CD8-positive, alpha-beta memory T cell (primary cell): Measurements from ENCODE around the gene FERMT3. TPM values are rescaled to one million over a fixed set of nuclear protein-coding genes. Genes with fewer than 3 reads are reported as not detected.
A peak's percentile ranks its signal among the peaks of the same experiment; 100 is the strongest.
"Not testable (repeated sequence)": the region's sequence is repeated elsewhere in the genome, so short reads cannot be mapped to it uniquely, and the experiment has no call there.

ENCODE experiments used
- CTCF ChIA-PET: fragments of 350-600 bp; sonication (Branson Sonifier 250); formaldehyde crosslinking; loops from one replicate; lab custom pipeline; 2021; ENCODE audit warnings: antibody characterized with exemption; lab: Charles Lee
- POLR2A ChIA-PET: fragments of 350-600 bp; sonication (Branson Sonifier 250); formaldehyde crosslinking; loops from one replicate; lab custom pipeline; 2021; ENCODE audit warnings: antibody characterized with exemption; lab: Charles Lee
- DNase-seq, 5 donors: peaks; one replicate each; pipeline versions ENCODE4 v3.0.0 to v3.0.0-alpha.2; 2020 to 2022; ENCODE audit warnings: mixed read lengths in 1 of 5
- H3K27ac ChIP-seq: one replicate; pipeline ENCODE4 v1.7.0; 2013; ENCODE audit warnings: low read depth, mild to moderate bottlenecking, low read length, moderate library complexity
- H3K27me3 ChIP-seq: 2 replicates; pipeline ENCODE4 v1.7.0; 2013; ENCODE audit warnings: low read length, mild to moderate bottlenecking; ENCODE audit not compliant: insufficient read depth, poor library complexity, severe bottlenecking
- H3K36me3 ChIP-seq: 2 replicates; pipeline ENCODE4 v1.7.0; 2013; ENCODE audit warnings: mild to moderate bottlenecking, low read length, moderate library complexity; ENCODE audit not compliant: insufficient read depth
- H3K4me1 ChIP-seq: 2 replicates; pipeline ENCODE4 v1.7.0; 2013; ENCODE audit warnings: mild to moderate bottlenecking, low read length, moderate library complexity; ENCODE audit not compliant: insufficient read depth
- H3K4me3 ChIP-seq: 2 replicates; pipeline ENCODE4 v1.7.0; 2013; ENCODE audit warnings: mild to moderate bottlenecking, low read length
- H3K9me3 ChIP-seq: 2 replicates; pipeline ENCODE4 v1.7.0; 2013; ENCODE audit warnings: mild to moderate bottlenecking, low read length
- H3K27ac Mint-ChIP-seq, 8 donors: one replicate each; pipeline ENCODE4 v1.8.0; 2020 to 2021; ENCODE audit warnings: mixed read lengths in 8 of 8, mild to moderate bottlenecking in 6 of 8, inconsistent platforms in 3 of 8, moderate library complexity in 3 of 8
- H3K27me3 Mint-ChIP-seq, 2 donors: one replicate each; pipeline ENCODE4 v1.8.0; 2020 to 2021; ENCODE audit warnings: mixed read lengths in 2 of 2, mild to moderate bottlenecking in 1 of 2, moderate library complexity in 1 of 2
- H3K36me3 Mint-ChIP-seq, 3 donors: one replicate each; pipeline ENCODE4 v1.8.0; 2020 to 2021; ENCODE audit warnings: mixed read lengths in 3 of 3, inconsistent platforms in 1 of 3, mild to moderate bottlenecking in 1 of 3
- H3K4me1 Mint-ChIP-seq, 3 donors: one replicate each; pipeline ENCODE4 v1.8.0; 2020 to 2021; ENCODE audit warnings: mixed read lengths in 3 of 3, inconsistent platforms in 1 of 3, mild to moderate bottlenecking in 1 of 3
- H3K4me3 Mint-ChIP-seq, 7 donors: one replicate each; pipeline ENCODE4 v1.8.0; 2020 to 2021; ENCODE audit warnings: mixed read lengths in 7 of 7, mild to moderate bottlenecking in 6 of 7, moderate library complexity in 4 of 7, inconsistent platforms in 2 of 7
- H3K9me3 Mint-ChIP-seq, 5 donors: one replicate each; pipeline ENCODE4 v1.8.0; 2020 to 2022; ENCODE audit warnings: mixed read lengths in 5 of 5, mild to moderate bottlenecking in 3 of 5, moderate library complexity in 2 of 5, inconsistent platforms in 1 of 5
- polyA plus RNA-seq: library from polyadenylated mRNA; unstranded; fragments of 300-500 nt; fragmentation: Illumina TruSeq; gene quantifications from one replicate; pipeline ENCODE4 v1.2.3, GENCODE V29; 2021
- total RNA-seq, 2 experiments: library from RNA; stranded (reverse); gene quantifications; one replicate each; pipeline ENCODE4 v1.2.3, GENCODE V29; 2021

FERMT3 gene
- total and polyA plus RNA-seq, 3 experiments from 2014 or later = 205 to 213 (median 206) TPM

- H3K4me1 Mint-ChIP-seq = peaks cover 27 to 65% (median 31%) of the 10 kb centered on the region in 3 donors
- H3K4me3 ChIP-seq = no peak overlapping the region
- H3K4me3 Mint-ChIP-seq = peak overlapping the region in 6 of 7 donors; percentile 27 to 88 (median 72)
- H3K27me3 Mint-ChIP-seq = no peaks in the 10 kb centered on the region
- peaks cover 0 to 20% (median 0%) of the 10 kb centered on the region in 3 donors for H3K36me3 Mint-ChIP-seq
- ChIA-PET POLR2A (interaction anchor here (1.0 to 1.4 kb wide), 2 partner anchors 18 to 38 kb away, joined by 3 to 9 read pairs; partner anchors contain the start of gene NUDT22), CTCF (interaction anchor here (1.5 to 13.4 kb wide), 5 partner anchors 8 to 60 kb away, joined by 5 to 124 read pairs (median 12); partner anchors contain the start of genes CATSPERZ and FERMT3)
- H3K27ac Mint-ChIP-seq = peak overlapping the region in 5 of 8 donors; percentile 58 to 93 (median 79)
- H3K9me3 Mint-ChIP-seq = no peaks in the 10 kb centered on the region
- no peaks in the 10 kb centered on the region for H3K9me3 ChIP-seq
- no peaks in the 10 kb centered on the region for H3K36me3 ChIP-seq
- H3K4me1 ChIP-seq = peaks cover 39% of the 10 kb centered on the region
- no peak overlapping the region for H3K27ac ChIP-seq
- H3K27me3 ChIP-seq = no peaks in the 10 kb centered on the region
- no peak for DNase-seq
Observed at GRCh38 chr11:64244107-64244506, 37.6 kb downstream of the FERMT3 start.

GRCh38 chr11:64244966-64245365 lies 38.4 kb downstream of the FERMT3 start:
- no peaks in the 10 kb centered on the region for H3K9me3 Mint-ChIP-seq
- H3K4me3 Mint-ChIP-seq = peak overlapping the region in 6 of 7 donors; percentile 83 to 94 (median 87)
- H3K36me3 Mint-ChIP-seq = peaks cover 0 to 20% (median 0%) of the 10 kb centered on the region in 3 donors
- H3K4me1 ChIP-seq = peaks cover 36% of the 10 kb centered on the region
- ChIA-PET POLR2A (interaction anchor here (0.6 to 4.3 kb wide), 9 partner anchors 12 to 1572 kb away, joined by 5 to 44 read pairs (median 9); partner anchors contain the start of genes DNAJC4, ESRRA, FERMT3 and NUDT22), CTCF (interaction anchor here (1.0 to 13.4 kb wide), 5 partner anchors 13 to 58 kb away, joined by 3 to 124 read pairs (median 62); partner anchors contain the start of genes CATSPERZ, ESRRA, FERMT3 and NUDT22)
- peak overlapping the region; percentile 67 for H3K27ac ChIP-seq
- H3K36me3 ChIP-seq = no peaks in the 10 kb centered on the region
- DNase-seq = no peak
- H3K4me3 ChIP-seq = peak overlapping the region; percentile 66
- no peaks in the 10 kb centered on the region for H3K27me3 Mint-ChIP-seq
- no peaks in the 10 kb centered on the region for H3K9me3 ChIP-seq
- peak overlapping the region in 7 of 8 donors; percentile 45 to 99 (median 89) for H3K27ac Mint-ChIP-seq
- H3K27me3 ChIP-seq = no peaks in the 10 kb centered on the region
- H3K4me1 Mint-ChIP-seq = peaks cover 28 to 62% (median 28%) of the 10 kb centered on the region in 3 donors

- DNase-seq = peak in 4 of 5 donors; percentile 56 to 84 (median 64)
- Mint-ChIP-seq H3K27me3 (no peaks in the 10 kb centered on the region), H3K27ac (peak overlapping the region; percentile 79 to 99 (median 88)), H3K4me1 (peaks cover 24 to 59% (median 26%) of the 10 kb centered on the region in 3 donors), H3K36me3 (peaks cover 0 to 20% (median 0%) of the 10 kb centered on the region in 3 donors), H3K4me3 (peak overlapping the region; percentile 83 to 94 (median 86)), H3K9me3 (no peaks in the 10 kb centered on the region)
- no peaks in the 10 kb centered on the region for H3K36me3 ChIP-seq
- no peaks in the 10 kb centered on the region for H3K27me3 ChIP-seq
- H3K9me3 ChIP-seq = no peaks in the 10 kb centered on the region
- ChIA-PET POLR2A (interaction anchor here (0.9 to 4.3 kb wide), 9 partner anchors 11 to 72 kb away, joined by 5 to 44 read pairs (median 9); partner anchors contain the start of genes DNAJC4, ESRRA, FERMT3 and NUDT22), CTCF (interaction anchor here (1.0 to 13.4 kb wide), 7 partner anchors 8 to 58 kb away, joined by 3 to 124 read pairs (median 6); partner anchors contain the start of genes CATSPERZ, ESRRA, FERMT3 and NUDT22)
- peak overlapping the region; percentile 67 for H3K27ac ChIP-seq
- peaks cover 33% of the 10 kb centered on the region for H3K4me1 ChIP-seq
- peak overlapping the region; percentile 66 for H3K4me3 ChIP-seq
Observed at GRCh38 chr11:64245401-64245796, 38.9 kb downstream of the FERMT3 start.

GRCh38 chr11:64245797-64246620 lies 39.5 kb downstream of the FERMT3 start:
- CTCF ChIA-PET = interaction anchor here (1.0 to 13.4 kb wide), 7 partner anchors 9 to 57 kb away, joined by 3 to 124 read pairs (median 6); partner anchors contain the start of genes CATSPERZ, ESRRA, FERMT3 and NUDT22
- peaks cover 0 to 19% (median 0%) of the 10 kb centered on the region in 3 donors for H3K36me3 Mint-ChIP-seq
- H3K4me1 ChIP-seq = peaks cover 37% of the 10 kb centered on the region

GRCh38 chr11:64246621-64246870 lies 40.0 kb downstream of the FERMT3 start:
- CTCF ChIA-PET = interaction anchor here (1.4 to 13.4 kb wide), 5 partner anchors 8 to 56 kb away, joined by 3 to 124 read pairs (median 62); partner anchors contain the start of genes CATSPERZ, ESRRA and FERMT3
- not testable (repeated sequence) for H3K27me3 ChIP-seq, H3K9me3 Mint-ChIP-seq, DNase-seq, H3K36me3 ChIP-seq, H3K27me3 Mint-ChIP-seq, H3K9me3 ChIP-seq, H3K4me3 ChIP-seq
- Histone ChIP-seq H3K4me1 (peaks cover 37% of the 10 kb centered on the region), H3K27ac (peak overlapping the region; percentile 67)
- Mint-ChIP-seq H3K4me1 (peaks cover 21 to 58% (median 25%) of the 10 kb centered on the region in 3 donors), H3K36me3 (peaks cover 0 to 16% (median 0%) of the 10 kb centered on the region in 3 donors), H3K27ac (peak overlapping the region in 2 of 8 donors; percentile 57 to 93), H3K4me3 (peak overlapping the region; percentile 83 to 96 (median 85))
- POLR2A ChIA-PET = interaction anchor here (0.6 to 4.3 kb wide), 10 partner anchors 12 to 1517 kb away, joined by 3 to 44 read pairs (median 8); partner anchors contain the start of genes DNAJC4, ESRRA, FERMT3 and NUDT22

More at GRCh38 chr11:64245797-64246620, 39.5 kb downstream of the FERMT3 start:
- DNase-seq = peak; percentile 36 to 84 (median 58)
- POLR2A ChIA-PET = interaction anchor here (0.6 to 4.3 kb wide), 13 partner anchors 11 to 1516 kb away, joined by 3 to 44 read pairs (median 8); partner anchors contain the start of genes DNAJC4, ESRRA, FERMT3 and NUDT22
- Histone ChIP-seq H3K9me3 (no peaks in the 10 kb centered on the region), H3K4me3 (peak overlapping the region; percentile 66), H3K27ac (peak overlapping the region; percentile 67), H3K36me3 (no peaks in the 10 kb centered on the region), H3K27me3 (no peaks in the 10 kb centered on the region)
- H3K9me3 Mint-ChIP-seq = no peaks in the 10 kb centered on the region
- peaks cover 21 to 60% (median 23%) of the 10 kb centered on the region in 3 donors for H3K4me1 Mint-ChIP-seq
- H3K4me3 Mint-ChIP-seq = peak overlapping the region; percentile 83 to 94 (median 86)
- no peaks in the 10 kb centered on the region for H3K27me3 Mint-ChIP-seq
- peak overlapping the region; percentile 79 to 96 (median 88) for H3K27ac Mint-ChIP-seq

- peaks cover 42% of the 10 kb centered on the region for H3K4me1 ChIP-seq
- peak within 1 kb of the TSS; percentile 100 for H3K4me3 ChIP-seq
Observed at GRCh38 chr11:64246871-64247728, 40.6 kb downstream of the FERMT3 start, which contains the start of gene PPP1R14B. Gene PPP1R14B (minus strand): TSS chr11:64246943. CDS start chr11:64246673, 270 bp downstream.

More at GRCh38 chr11:64246871-64247728, 40.6 kb downstream of the FERMT3 start, which contains the start of gene PPP1R14B:
- Histone ChIP-seq H3K9me3 (no peaks in the 10 kb centered on the region), H3K27me3 (no peaks in the 10 kb centered on the region), H3K36me3 (no peaks in the 10 kb centered on the region), H3K27ac (peak within 1 kb of the TSS; percentile 67)
- DNase-seq = peak; percentile 66 to 86 (median 73)
- ChIA-PET POLR2A (interaction anchor here (0.6 to 4.3 kb wide), 12 partner anchors 13 to 1517 kb away, joined by 3 to 44 read pairs (median 8); partner anchors contain the start of genes DNAJC4, ESRRA, FERMT3 and NUDT22), CTCF (interaction anchor here (0.9 to 13.4 kb wide), 5 partner anchors 10 to 56 kb away, joined by 4 to 124 read pairs (median 62); partner anchors contain the start of genes CATSPERZ, ESRRA and FERMT3)
- Mint-ChIP-seq H3K27ac (peak within 1 kb of the TSS; percentile 79 to 96 (median 88)), H3K27me3 (no peaks in the 10 kb centered on the region), H3K9me3 (no peaks in the 10 kb centered on the region), H3K36me3 (peaks cover 0 to 19% (median 0%) of the 10 kb centered on the region in 3 donors), H3K4me3 (peak within 1 kb of the TSS; percentile 83 to 96 (median 86)), H3K4me1 (peaks cover 25 to 62% (median 29%) of the 10 kb centered on the region in 3 donors)
